ENCODE results near the gene ARID4B.
A peak's percentile ranks its signal among the peaks of the same experiment; 100 is the strongest.
"Not testable (repeated sequence)": the region's sequence is repeated elsewhere in the genome, so short reads cannot be mapped to it uniquely, and the experiment has no call there.

Gene ARID4B

DNA sequence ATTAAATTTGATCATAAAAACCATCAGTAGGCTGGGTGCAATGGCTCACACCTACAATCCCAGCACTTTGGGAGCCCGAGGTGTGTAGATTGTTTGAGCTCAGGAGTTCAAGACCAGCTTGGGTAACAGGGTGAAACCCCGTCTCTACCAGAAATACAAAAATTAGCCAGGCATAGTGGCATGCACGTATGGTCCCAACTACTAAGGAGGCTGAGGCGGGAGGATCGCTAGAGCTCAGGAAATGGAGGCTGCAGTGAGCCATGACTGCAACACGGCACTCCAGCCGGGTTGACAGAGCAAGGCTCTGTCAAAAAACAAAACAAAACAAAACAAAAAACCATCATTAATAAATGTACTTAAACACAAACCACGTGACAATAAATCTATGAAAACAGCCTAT is 61.0 kb downstream of the ARID4B start:
- no peak for DNase-seq

- DNase-seq, result no peak
Measured at GRCh38 chr1:235266325-235266724, 61.7 kb downstream of the ARID4B start.

DNA sequence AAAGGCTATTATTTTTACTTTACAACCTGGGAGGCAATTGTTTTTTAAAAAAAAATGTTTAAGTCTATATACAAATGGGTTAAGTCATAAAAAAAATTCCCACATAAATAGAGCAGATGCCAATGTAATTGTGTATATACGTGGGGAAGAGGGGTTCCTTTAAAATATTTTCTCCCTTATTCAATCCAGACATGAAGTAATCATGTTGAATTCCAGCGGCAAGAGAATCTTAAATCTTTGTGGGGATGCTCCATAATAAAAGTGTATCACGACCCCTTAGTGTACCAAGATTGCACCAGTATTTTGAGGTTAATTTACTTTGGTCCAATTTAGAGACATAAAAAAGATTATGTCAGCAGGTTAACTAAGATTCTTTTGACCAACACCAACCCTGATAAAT is 62.1 kb downstream of the ARID4B start:
- DNase-seq, result no peak

GRCh38 chr1:235264327-235264726 is 63.7 kb downstream of the ARID4B start:
- DNase-seq, result no peak

GRCh38 chr1:235262539-235262938 is 65.4 kb downstream of the ARID4B start:
- no peak for DNase-seq

DNA sequence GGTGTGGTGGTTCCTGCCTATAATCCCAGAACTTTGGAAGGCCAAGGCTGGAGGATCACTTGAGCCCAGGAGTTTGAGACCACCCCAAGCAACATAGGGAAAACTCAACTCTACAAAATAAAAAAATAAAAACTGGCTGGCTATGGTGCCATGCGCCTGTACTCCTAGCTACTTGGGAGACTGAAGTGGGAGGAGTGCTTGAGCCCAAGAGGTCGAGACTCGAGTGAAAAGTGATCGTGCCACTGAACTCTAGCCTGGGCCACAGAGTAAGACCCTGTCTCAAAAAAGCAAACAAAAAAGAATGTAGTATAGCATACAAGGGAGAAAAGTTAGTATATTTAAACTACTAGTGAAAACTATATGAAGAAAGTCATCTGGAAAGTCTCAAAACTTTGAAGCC is 66.7 kb downstream of the ARID4B start:
- no peak for DNase-seq

GRCh38 chr1:235259133-235259778 is 68.7 kb downstream of the ARID4B start:
- DNase-seq, result no peak

GRCh38 chr1:235258068-235258467 is 69.9 kb downstream of the ARID4B start:
- DNase-seq, result not testable (repeated sequence)

DNA sequence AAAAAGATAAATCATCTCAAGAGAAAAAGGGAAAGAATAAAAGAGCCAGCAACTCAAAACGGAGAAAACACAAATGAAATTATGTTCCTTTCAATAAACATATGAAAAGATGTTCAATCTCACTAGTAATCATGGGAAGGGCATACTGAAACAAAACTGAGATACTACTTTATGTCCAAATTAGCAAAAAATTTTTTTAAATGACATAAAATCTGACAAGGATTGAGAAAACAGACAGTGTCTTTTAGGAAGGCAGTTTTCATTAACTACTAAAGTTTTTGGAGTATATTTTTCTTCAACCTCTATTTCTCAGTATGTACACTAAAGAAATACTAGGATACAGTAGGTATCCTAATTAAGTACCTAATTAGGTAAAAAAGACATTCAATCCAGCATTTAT is 73.3 kb downstream of the ARID4B start:
- DNase-seq, result no peak

- DNase-seq, result peak; percentile 92
Measured at GRCh38 chr1:235253219-235253962, 74.6 kb downstream of the ARID4B start.

DNA sequence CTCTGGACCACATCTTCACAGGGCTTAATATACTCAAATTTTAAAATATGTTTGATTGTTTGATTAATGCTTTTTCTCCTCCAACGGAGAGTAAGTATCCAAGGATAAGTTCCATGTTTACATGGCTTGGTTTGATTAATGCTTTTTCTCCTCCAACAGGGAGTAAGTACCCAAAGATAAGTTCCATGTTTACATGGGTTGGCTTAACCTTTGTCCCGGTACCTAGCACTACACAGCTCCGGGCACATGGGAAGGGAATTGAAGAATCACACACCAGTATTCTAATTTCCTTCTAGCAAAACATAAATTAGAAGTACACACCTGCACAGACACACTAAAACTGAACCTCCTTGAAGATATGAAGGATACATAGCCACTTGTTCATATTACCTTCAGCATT is 77.5 kb downstream of the ARID4B start:
- no peak for DNase-seq

GRCh38 chr1:235246022-235246948 is 81.7 kb downstream of the ARID4B start:
- DNase-seq, result no peak

- DNase-seq, result no peak
Measured at GRCh38 chr1:235244974-235245592, 82.9 kb downstream of the ARID4B start.

DNA sequence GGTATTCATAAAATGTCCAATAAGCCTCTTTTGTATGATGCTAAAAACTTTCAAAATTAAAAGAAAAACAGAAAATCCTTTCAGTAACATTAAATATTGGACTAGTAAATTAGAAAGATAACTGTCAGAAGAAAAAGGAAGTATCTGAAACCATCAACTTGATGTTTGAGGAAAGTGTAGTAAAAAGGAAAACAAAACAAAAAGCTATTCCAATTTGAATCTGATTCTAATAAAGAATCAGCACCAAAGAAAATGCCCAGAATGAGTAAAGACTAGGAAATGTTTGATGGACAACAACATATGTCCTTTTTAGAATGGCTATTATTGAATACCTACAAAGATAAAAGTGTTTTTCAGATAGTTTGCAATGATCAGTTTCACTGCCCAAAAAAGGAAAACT is 87.0 kb downstream of the ARID4B start:
- DNase-seq, result no peak

GRCh38 chr1:235239851-235240250 is 88.1 kb downstream of the ARID4B start:
- no peak for DNase-seq

GRCh38 chr1:235238558-235238957 is 89.4 kb downstream of the ARID4B start:
- DNase-seq, result no peak

GRCh38 chr1:235236128-235236527 is 91.9 kb downstream of the ARID4B start:
- no peak for DNase-seq

GRCh38 chr1:235229868-235230267 is 98.1 kb downstream of the ARID4B start:
- DNase-seq, result no peak

- no peak for DNase-seq
Measured at GRCh38 chr1:235227414-235227813, 100.6 kb downstream of the ARID4B start.

GRCh38 chr1:235226933-235227332 is 101.0 kb downstream of the ARID4B start:
- DNase-seq, result no peak

GRCh38 chr1:235225299-235225698 is 102.7 kb downstream of the ARID4B start:
- DNase-seq, result no peak

- DNase-seq, result peak; percentile 11
Measured at GRCh38 chr1:235221653-235222375, 106.2 kb downstream of the ARID4B start.
